H9 (cell line): ENCODE measurements around the gene PON2. TPM values are rescaled to one million over a fixed set of nuclear protein-coding genes. Genes with fewer than 3 reads are reported as not detected.

Experiments used
- DNase-seq: peaks from one replicate; pipeline ENCODE4 v3.0.0-alpha.2; 2017
- H2AFZ ChIP-seq: one replicate; pipeline ENCODE4 v1.6.1; 2013; ENCODE audit warnings: mild to moderate bottlenecking, low read length, control low read depth, moderate library complexity
- H2AK5ac ChIP-seq: 2 replicates; pipeline ENCODE4 v1.6.1; 2013; ENCODE audit warnings: low read length, control low read depth, mixed read lengths; ENCODE audit not compliant: insufficient read length
- H2BK120ac ChIP-seq: one replicate; pipeline ENCODE4 v1.6.1; 2013; ENCODE audit warnings: low read depth, mild to moderate bottlenecking, low read length, control low read depth, inconsistent platforms; ENCODE audit not compliant: poor library complexity, severe bottlenecking
- H2BK12ac ChIP-seq: 2 replicates; pipeline ENCODE4 v1.6.1; 2013; ENCODE audit warnings: low read length, control low read depth, mixed read lengths, low read depth; ENCODE audit not compliant: insufficient read length
- H2BK15ac ChIP-seq: 2 replicates; pipeline ENCODE4 v1.6.1; 2013; ENCODE audit warnings: low read depth, low read length, control low read depth
- H2BK20ac ChIP-seq: one replicate; pipeline ENCODE4 v1.6.1; 2013; ENCODE audit warnings: low read depth, mild to moderate bottlenecking, low read length, control low read depth, inconsistent platforms; ENCODE audit not compliant: poor library complexity, severe bottlenecking
- H2BK5ac ChIP-seq: 2 replicates; pipeline ENCODE4 v1.6.1; 2013; ENCODE audit warnings: low read length, control low read depth, mixed read lengths; ENCODE audit not compliant: insufficient read length
- H3K14ac ChIP-seq: 2 replicates; pipeline ENCODE4 v1.6.1; 2013; ENCODE audit warnings: low read length, control low read depth; ENCODE audit not compliant: insufficient read depth
- H3K18ac ChIP-seq: 2 replicates; pipeline ENCODE4 v1.6.1; 2013; ENCODE audit warnings: low read depth, mild to moderate bottlenecking, mixed read lengths, low read length, control low read depth; ENCODE audit not compliant: insufficient read length
- H3K23ac ChIP-seq: 2 replicates; pipeline ENCODE4 v1.6.1; 2013; ENCODE audit warnings: low read length, control low read depth, mixed read lengths, low read depth; ENCODE audit not compliant: insufficient read length
- H3K23me2 ChIP-seq: 2 replicates; pipeline ENCODE4 v1.6.1; 2013; ENCODE audit warnings: low read depth, mild to moderate bottlenecking, mixed read lengths, low read length, control low read depth; ENCODE audit not compliant: insufficient read length, poor library complexity, severe bottlenecking
- H3K27ac ChIP-seq: 2 replicates; pipeline ENCODE4 v1.5.1; 2013; ENCODE audit warnings: low read length, control low read depth, mixed read lengths, low read depth; ENCODE audit not compliant: insufficient read length
- H3K27me3 ChIP-seq: 2 replicates; pipeline ENCODE4 v1.6.1; 2013; ENCODE audit warnings: low read length, control low read depth, inconsistent platforms; ENCODE audit not compliant: insufficient read depth
- H3K4ac ChIP-seq: 2 replicates; pipeline ENCODE4 v1.6.1; 2013; ENCODE audit warnings: low read depth, mild to moderate bottlenecking, control low read depth, inconsistent platforms, low read length, moderate library complexity
- H3K4me1 ChIP-seq: 2 replicates; pipeline ENCODE4 v1.6.1; 2013; ENCODE audit warnings: low read length, control low read depth, inconsistent platforms; ENCODE audit not compliant: insufficient read depth
- H3K4me2 ChIP-seq: 2 replicates; pipeline ENCODE4 v1.6.1; 2013; ENCODE audit warnings: low read length, control low read depth, mixed read lengths; ENCODE audit not compliant: insufficient read length, insufficient read depth
- H3K56ac ChIP-seq: 2 replicates; pipeline ENCODE4 v1.6.1; 2013; ENCODE audit warnings: low read depth, mild to moderate bottlenecking, mixed read lengths, low read length, control low read depth; ENCODE audit not compliant: insufficient read length
- H3K79me1 ChIP-seq: 2 replicates; pipeline ENCODE4 v1.6.1; 2013; ENCODE audit warnings: low read depth, mild to moderate bottlenecking, moderate library complexity, low read length, control low read depth, inconsistent platforms; ENCODE audit not compliant: insufficient read depth, poor library complexity, severe bottlenecking
- H3K79me2 ChIP-seq: 2 replicates; pipeline ENCODE4 v1.6.1; 2013; ENCODE audit warnings: low read length, control low read depth, inconsistent platforms; ENCODE audit not compliant: insufficient read depth
- H3K9ac ChIP-seq: 2 replicates; pipeline ENCODE4 v1.6.1; 2013; ENCODE audit warnings: low read length, control low read depth, mixed read lengths; ENCODE audit not compliant: insufficient read length; ENCODE audit errors: extremely low read depth
- H3K9me3 ChIP-seq: one replicate; pipeline ENCODE4 v1.6.1; 2013; ENCODE audit warnings: low read depth, low read length, inconsistent platforms; ENCODE audit not compliant: control insufficient read depth
- H3T11ph ChIP-seq: one replicate; pipeline ENCODE4 v1.6.1; 2013; ENCODE audit warnings: mild to moderate bottlenecking, low read length, control low read depth, inconsistent platforms
- H4K20me1 ChIP-seq: one replicate; pipeline ENCODE4 v1.6.1; 2013; ENCODE audit not compliant: control insufficient read depth, insufficient read length, insufficient read depth
- H4K5ac ChIP-seq: 2 replicates; pipeline ENCODE4 v1.6.1; 2013; ENCODE audit warnings: low read depth, mild to moderate bottlenecking, mixed read lengths, low read length, control low read depth; ENCODE audit not compliant: insufficient read length
- H4K8ac ChIP-seq: replicated peaks from 2 replicates; pipeline ENCODE4 v1.6.1; 2013; ENCODE audit warnings: low read length, control low read depth, mixed read lengths, low read depth; ENCODE audit not compliant: insufficient read length
- H4K91ac ChIP-seq: 2 replicates; pipeline ENCODE4 v1.6.1; 2013; ENCODE audit warnings: low read depth, mild to moderate bottlenecking, moderate library complexity, mixed read lengths, low read length, control low read depth; ENCODE audit not compliant: insufficient read length
- H3K27ac Mint-ChIP-seq, 3 experiments: 2 replicates in 2 of 3; 3 replicates in 1 of 3; pipeline ENCODE4 v1.8.0; 2020 to 2021; ENCODE audit warnings: mixed read lengths in 3 of 3, mild to moderate bottlenecking in 1 of 3, moderate library complexity in 1 of 3
- H3K27me3 Mint-ChIP-seq: 2 replicates; pipeline ENCODE4 v1.8.0; 2021; ENCODE audit warnings: low read depth, mild to moderate bottlenecking, moderate library complexity, mixed read lengths
- H3K36me3 Mint-ChIP-seq, 3 experiments: 2 replicates in 2 of 3; 3 replicates in 1 of 3; pipeline ENCODE4 v1.8.0; 2020 to 2021; ENCODE audit warnings: low read depth in 3 of 3, mixed read lengths in 3 of 3; ENCODE audit not compliant: insufficient read depth in 1 of 3
- H3K4me1 Mint-ChIP-seq, 2 experiments: 2 replicates each; pipeline ENCODE4 v1.8.0; 2020; ENCODE audit warnings: mixed read lengths in 2 of 2
- H3K4me3 Mint-ChIP-seq, 2 experiments: 2 replicates in 1 of 2; 3 replicates in 1 of 2; pipeline ENCODE4 v1.8.0; 2020 to 2021; ENCODE audit warnings: mild to moderate bottlenecking in 2 of 2, mixed read lengths in 2 of 2, moderate library complexity in 1 of 2
- H3K9me3 Mint-ChIP-seq, 2 experiments: 2 replicates in 1 of 2; 3 replicates in 1 of 2; pipeline ENCODE4 v1.8.0; 2020; ENCODE audit warnings: mild to moderate bottlenecking in 2 of 2, mixed read lengths in 2 of 2, moderate library complexity in 1 of 2
- CTCF ChIP-seq: fragments of 200-600 bp; sonication (generic); conservative IDR thresholded peaks from 3 replicates; pipeline ENCODE4 v1.8.0; 2021; ENCODE audit warnings: antibody characterized with exemption, mild to moderate bottlenecking
- WGBS: extraction: QIAGEN DNeasy Blood & Tissue Kit; methylation state at CpG from one replicate; pipeline ENCODE4 v1.1.7; 2013; ENCODE audit warnings: missing lambda C conversion rate, low lambda C conversion rate, mixed read lengths; ENCODE audit not compliant: insufficient read length; ENCODE audit errors: extremely low coverage; 5-methylcytosine and 5-hydroxymethylcytosine counted together
- total RNA-seq: library from RNA; stranded (reverse); gene quantifications from 2 replicates; pipeline ENCODE4 v1.2.1, GENCODE V29; 2021

Gene PON2
- total RNA-seq, 1 experiment from 2014 or later: 26.7 TPM

- Histone ChIP-seq H3K14ac (no peak overlapping the region), H2BK5ac (no peak overlapping the region), H3T11ph (no peak overlapping the region), H3K9me3 (no peaks in the 10 kb centered on the region), H3K4me1 (no peaks in the 10 kb centered on the region), H3K79me1 (no peaks in the 10 kb centered on the region), H4K20me1 (no peaks in the 10 kb centered on the region), H2BK20ac (no peak overlapping the region), H2BK120ac (no peak overlapping the region), H3K23ac (no peak overlapping the region), H3K27ac (no peak overlapping the region), H4K5ac (no peak overlapping the region), H3K4me2 (no peak overlapping the region), H3K27me3 (no peaks in the 10 kb centered on the region), H3K79me2 (no peaks in the 10 kb centered on the region), H3K23me2 (no peaks in the 10 kb centered on the region), H2BK12ac (no peak overlapping the region), H3K9ac (no peak overlapping the region), H3K4ac (no peak overlapping the region), H2BK15ac (no peak overlapping the region), H3K56ac (no peak overlapping the region), H3K18ac (no peak overlapping the region), H2AK5ac (no peak overlapping the region), H2AFZ (no peak overlapping the region), H4K91ac (no peak overlapping the region), H4K8ac (no peak overlapping the region)
- WGBS: no CpG with 5 or more reads among the region's 2 CpGs
- Mint-ChIP-seq H3K27me3 (no peaks in the 10 kb centered on the region), H3K4me3 (no peak overlapping the region), H3K9me3 (peaks cover 7 to 9% of the 10 kb centered on the region in 2 experiments), H3K36me3 (no peaks in the 10 kb centered on the region; a peak in 1 of 7 replicates), H3K4me1 (peaks cover 2 to 4% of the 10 kb centered on the region in 2 experiments; a peak in 1 of 4 replicates), H3K27ac (no peak overlapping the region)
- no peak for DNase-seq
- TF ChIP-seq CTCF: no peak
Observed at GRCh38 chr7:95391761-95392160, 43.1 kb downstream of the PON2 start.
